Hepatocyte (in vitro differentiated cells): ENCODE results near the gene LEMD3.

ENCODE experiments used
- EZH2phosphoT487 ChIP-seq: fragments of 200-600 bp; sonication (generic); IDR thresholded peaks from one replicate; pipeline ENCODE4 v1.6.1; 2018; ENCODE audit warnings: antibody characterized with exemption, mild to moderate bottlenecking, low read depth, moderate library complexity; ENCODE audit not compliant: unreplicated experiment, severe bottlenecking
- TF ChIP-seq, protein P1 (sequence below): fragments of 200-600 bp; sonication (generic); IDR thresholded peaks from 2 replicates; pipeline ENCODE4 v1.5.1; 2016; ENCODE audit warnings: antibody characterized with exemption, mild to moderate bottlenecking; ENCODE audit not compliant: poor library complexity

DNA sequence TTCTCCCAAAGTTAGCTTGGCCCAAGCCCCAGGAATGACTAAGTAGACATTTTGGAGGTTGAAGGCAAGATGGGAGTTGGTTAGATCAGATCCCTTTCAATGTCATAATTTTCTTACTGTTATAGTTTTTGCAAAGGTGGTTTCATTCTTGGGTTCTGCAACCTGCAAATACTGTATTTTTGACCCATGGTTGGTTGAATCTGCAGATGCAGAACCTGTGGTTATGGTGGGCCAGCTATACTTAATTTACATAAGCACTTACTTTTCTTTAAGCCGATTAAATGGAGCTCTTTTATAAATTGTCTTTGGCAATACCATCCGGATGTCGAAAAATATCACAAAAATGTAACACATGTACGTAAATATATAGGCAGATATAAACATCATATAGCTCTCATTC, 25.6 kb downstream of the LEMD3 start:
- no peak for TF ChIP-seq EZH2phosphoT487
- TF ChIP-seq, protein P1, sequence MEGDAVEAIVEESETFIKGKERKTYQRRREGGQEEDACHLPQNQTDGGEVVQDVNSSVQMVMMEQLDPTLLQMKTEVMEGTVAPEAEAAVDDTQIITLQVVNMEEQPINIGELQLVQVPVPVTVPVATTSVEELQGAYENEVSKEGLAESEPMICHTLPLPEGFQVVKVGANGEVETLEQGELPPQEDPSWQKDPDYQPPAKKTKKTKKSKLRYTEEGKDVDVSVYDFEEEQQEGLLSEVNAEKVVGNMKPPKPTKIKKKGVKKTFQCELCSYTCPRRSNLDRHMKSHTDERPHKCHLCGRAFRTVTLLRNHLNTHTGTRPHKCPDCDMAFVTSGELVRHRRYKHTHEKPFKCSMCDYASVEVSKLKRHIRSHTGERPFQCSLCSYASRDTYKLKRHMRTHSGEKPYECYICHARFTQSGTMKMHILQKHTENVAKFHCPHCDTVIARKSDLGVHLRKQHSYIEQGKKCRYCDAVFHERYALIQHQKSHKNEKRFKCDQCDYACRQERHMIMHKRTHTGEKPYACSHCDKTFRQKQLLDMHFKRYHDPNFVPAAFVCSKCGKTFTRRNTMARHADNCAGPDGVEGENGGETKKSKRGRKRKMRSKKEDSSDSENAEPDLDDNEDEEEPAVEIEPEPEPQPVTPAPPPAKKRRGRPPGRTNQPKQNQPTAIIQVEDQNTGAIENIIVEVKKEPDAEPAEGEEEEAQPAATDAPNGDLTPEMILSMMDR = no peak
